Right lobe of liver (tissue), 6 donors: ENCODE data around the gene FBXO7. TPM values are rescaled to one million over a fixed set of nuclear protein-coding genes. Genes with fewer than 3 reads are reported as not detected.

Experiments
- ATAC-seq, 4 donors: fragments of 200-7000 bp; cut with Tn5 transposase; one replicate each; pipeline ENCODE4 v1.9.1; 2020; ENCODE audit warnings: mild to moderate bottlenecking in 4 of 4, moderate library complexity in 4 of 4
- DNase-seq, 3 donors: peaks; one replicate each; pipeline ENCODE4 v3.0.0-alpha.2; 2020
- H3K27ac ChIP-seq, 3 donors: fragments of 200-600 bp; one replicate each; pipeline ENCODE4 v1.8.0; 2022
- H3K27me3 ChIP-seq, 2 donors: fragments of 200-600 bp; one replicate each; pipeline ENCODE4 v1.8.0; 2022
- H3K36me3 ChIP-seq, 4 donors: fragments of 200-600 bp; sonication (generic) in 1 of 4; one replicate each; pipeline versions ENCODE4 v1.5.1 to v1.8.0; 2017 to 2022; ENCODE audit warnings: control low read depth in 1 of 4
- H3K4me1 ChIP-seq, 4 donors: fragments of 200-600 bp; sonication (generic) in 1 of 4; one replicate each; pipeline versions ENCODE4 v1.5.1 to v1.8.0; 2017 to 2022; ENCODE audit warnings: control low read depth in 1 of 4
- H3K4me3 ChIP-seq, 3 donors: fragments of 200-600 bp; one replicate each; pipeline ENCODE4 v1.8.0; 2022
- H3K9me3 ChIP-seq, 4 donors: fragments of 200-600 bp; sonication (generic) in 1 of 4; one replicate each; pipeline versions ENCODE4 v1.5.1 to v1.8.0; 2017 to 2022; ENCODE audit warnings: control low read depth in 1 of 4
- POLR2A ChIP-seq: fragments of 450-650 bp; IDR thresholded peaks from one replicate; pipeline ENCODE4 v1.6.1; 2017; ENCODE audit warnings: antibody characterized with exemption, mild to moderate bottlenecking
- WGBS: methylation state at CpG from one replicate; pipeline ENCODE4 v1.1.6; 2018; ENCODE audit warnings: low coverage, low lambda C conversion rate; ENCODE audit not compliant: insufficient coverage; ENCODE audit errors: missing lambda C conversion rate; 5-methylcytosine and 5-hydroxymethylcytosine counted together
- intact Hi-C, 2 donors: fragments of 100-400 bp; cut with DNase I; formaldehyde crosslinking; loops; one replicate each; pipeline versions ENCODE4 v1.11.2 to v1.14.1; 2022
- total RNA-seq, 6 experiments: library from RNA; depleted of rRNA in 2 of 6; stranded (reverse); fragments of >200 nt in 2 of 6; fragmentation: NEBNext Ultra II Directional in 3 of 6; extraction: Animal tissue kit (Norgen Biotek cat#: 25700) in 3 of 6; gene quantifications; one replicate each; pipeline versions ENCODE4 v1.1.0 to v1.2.4, GENCODE V29; 2016 to 2023
- TF ChIP-seq, protein P1 (sequence below), 4 donors: fragments of 200-600 bp in 3 of 4; fragments of 450-650 bp in 1 of 4; IDR thresholded peaks; one replicate each; pipeline versions ENCODE4 v1.5.1 to v1.8.0; 2016 to 2022; ENCODE audit warnings: antibody characterized with exemption in 4 of 4, mild to moderate bottlenecking in 2 of 4
- donor health status: DM: no; HTN: yes; CAD: no.
- donor health status: DM: no; HTN: no; CAD: no.
- donor health status: DM: no; HTN: no; CAD: no.
- donor health status: DM: no; HTN: yes; CAD: no.
- donor health status: DM: no; HTN: yes; CAD: no.

FBXO7 gene
- total RNA-seq, 6 experiments from 2014 or later = 37.7 to 100 (median 52.5) TPM

DNA sequence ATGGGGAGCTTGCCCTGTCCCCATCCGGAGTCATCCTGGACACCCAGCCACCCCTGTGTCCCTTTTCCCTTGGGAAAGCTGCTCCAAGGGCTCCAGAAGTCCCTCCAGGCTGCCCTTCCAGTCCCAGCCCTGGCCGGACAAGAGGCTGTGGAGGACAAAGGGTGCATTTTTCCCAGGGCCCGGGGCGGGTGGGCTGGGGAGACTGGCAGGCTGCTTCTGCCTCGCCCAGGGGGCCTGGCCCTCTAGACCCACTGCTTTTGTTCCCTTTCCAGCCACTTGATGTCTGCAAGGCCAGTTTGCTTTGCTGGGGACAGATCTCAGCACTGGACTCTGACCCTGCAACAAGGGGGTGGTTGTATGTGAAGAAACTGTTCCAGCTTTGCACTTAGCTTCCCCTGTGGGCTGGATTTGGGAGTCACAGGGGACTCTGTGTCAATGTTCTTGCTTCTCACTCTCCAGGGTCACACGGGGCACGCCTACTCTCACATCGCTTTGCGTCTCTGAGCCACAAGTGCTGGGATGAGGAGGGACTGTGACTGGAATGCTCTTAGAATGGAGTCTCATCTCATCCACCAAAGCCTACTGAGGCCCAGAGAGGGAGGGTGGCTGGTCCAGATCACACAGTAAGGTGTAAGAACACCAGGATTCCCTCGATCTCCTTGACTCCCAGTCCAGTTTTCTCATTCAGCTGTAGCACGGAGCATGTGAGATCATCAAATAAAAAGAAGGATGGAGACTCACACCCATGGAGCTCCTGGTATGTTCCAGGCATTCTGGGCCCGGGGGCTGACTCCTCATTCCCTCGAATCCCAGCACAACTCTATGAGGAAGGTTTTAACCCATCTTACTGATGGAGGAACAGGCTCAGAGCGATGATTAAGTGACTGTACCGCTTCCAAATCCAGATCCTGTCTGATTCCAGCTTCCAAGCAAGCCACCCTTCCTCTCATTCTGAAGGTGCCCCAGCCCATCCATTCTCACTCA, 59.9 kb downstream of the FBXO7 start:
- no peak for TF ChIP-seq POLR2A
- TF ChIP-seq, protein P1, sequence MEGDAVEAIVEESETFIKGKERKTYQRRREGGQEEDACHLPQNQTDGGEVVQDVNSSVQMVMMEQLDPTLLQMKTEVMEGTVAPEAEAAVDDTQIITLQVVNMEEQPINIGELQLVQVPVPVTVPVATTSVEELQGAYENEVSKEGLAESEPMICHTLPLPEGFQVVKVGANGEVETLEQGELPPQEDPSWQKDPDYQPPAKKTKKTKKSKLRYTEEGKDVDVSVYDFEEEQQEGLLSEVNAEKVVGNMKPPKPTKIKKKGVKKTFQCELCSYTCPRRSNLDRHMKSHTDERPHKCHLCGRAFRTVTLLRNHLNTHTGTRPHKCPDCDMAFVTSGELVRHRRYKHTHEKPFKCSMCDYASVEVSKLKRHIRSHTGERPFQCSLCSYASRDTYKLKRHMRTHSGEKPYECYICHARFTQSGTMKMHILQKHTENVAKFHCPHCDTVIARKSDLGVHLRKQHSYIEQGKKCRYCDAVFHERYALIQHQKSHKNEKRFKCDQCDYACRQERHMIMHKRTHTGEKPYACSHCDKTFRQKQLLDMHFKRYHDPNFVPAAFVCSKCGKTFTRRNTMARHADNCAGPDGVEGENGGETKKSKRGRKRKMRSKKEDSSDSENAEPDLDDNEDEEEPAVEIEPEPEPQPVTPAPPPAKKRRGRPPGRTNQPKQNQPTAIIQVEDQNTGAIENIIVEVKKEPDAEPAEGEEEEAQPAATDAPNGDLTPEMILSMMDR (IDR thresholded peaks at IDR 0.05) = peak in 1 of 4 donors; percentile 8
- H3K4me3 ChIP-seq = no peak overlapping the region
- no peaks in the 10 kb centered on the region for H3K9me3 ChIP-seq
- WGBS = 44% methylated on average over 4 of the region's 15 CpGs
- no peaks in the 10 kb centered on the region for H3K36me3 ChIP-seq
- intact Hi-C loops = loop anchor here (10.0 kb wide), 2 partner anchors 120 to 460 kb away; no protein-coding TSS in a partner anchor
- no peaks in the 10 kb centered on the region for H3K27me3 ChIP-seq
- ATAC-seq = peak; percentile 56 to 73 (median 69)
- DNase-seq = peak in 1 of 3 donors; percentile 76
- H3K4me1 ChIP-seq = peaks cover 0 to 24% (median 10%) of the 10 kb centered on the region in 4 donors
- peak overlapping the region in 2 of 3 donors; percentile 21 to 62 for H3K27ac ChIP-seq

- Histone ChIP-seq H3K27me3 (no peaks in the 10 kb centered on the region), H3K9me3 (no peaks in the 10 kb centered on the region), H3K27ac (peak overlapping the region in 1 of 3 donors; percentile 62), H3K4me3 (no peak overlapping the region), H3K4me1 (peaks cover 0 to 31% (median 15%) of the 10 kb centered on the region in 4 donors), H3K36me3 (no peaks in the 10 kb centered on the region)
- ATAC-seq (no peak), DNase-seq (no peak)
- TF ChIP-seq, protein P1 (IDR thresholded peaks at IDR 0.05) = no peak
- TF ChIP-seq POLR2A = no peak
- 20% methylated on average over 1 of the region's 11 CpGs for WGBS
- intact Hi-C loops = loop anchor here (10.0 kb wide), 2 partner anchors 119 to 459 kb away; no protein-coding TSS in a partner anchor
Observed at GRCh38 chr22:32535531-32536190, 61.0 kb downstream of the FBXO7 start.

DNA sequence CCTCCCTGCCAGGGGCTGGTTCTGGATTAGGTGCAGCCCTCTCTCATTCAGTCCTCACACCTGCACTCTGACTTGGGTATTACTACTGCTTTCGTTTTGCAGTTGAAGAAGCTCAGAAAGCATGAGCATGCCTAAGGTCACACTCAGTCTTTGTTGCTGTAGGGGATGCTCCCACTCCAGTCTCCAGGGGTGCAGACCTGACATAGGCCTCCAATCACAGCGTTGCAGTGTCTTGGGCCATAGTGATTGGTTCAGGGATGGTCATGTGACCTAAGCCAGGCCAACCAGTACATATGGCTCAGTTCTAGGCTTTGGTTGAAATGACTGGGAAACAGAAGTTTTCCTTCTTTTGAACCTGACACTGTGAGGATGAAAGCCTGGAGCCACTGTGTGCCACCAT, 61.7 kb downstream of the FBXO7 start:
- no peak for ATAC-seq
- WGBS = 100% methylated on average over 1 of the region's 2 CpGs

DNA sequence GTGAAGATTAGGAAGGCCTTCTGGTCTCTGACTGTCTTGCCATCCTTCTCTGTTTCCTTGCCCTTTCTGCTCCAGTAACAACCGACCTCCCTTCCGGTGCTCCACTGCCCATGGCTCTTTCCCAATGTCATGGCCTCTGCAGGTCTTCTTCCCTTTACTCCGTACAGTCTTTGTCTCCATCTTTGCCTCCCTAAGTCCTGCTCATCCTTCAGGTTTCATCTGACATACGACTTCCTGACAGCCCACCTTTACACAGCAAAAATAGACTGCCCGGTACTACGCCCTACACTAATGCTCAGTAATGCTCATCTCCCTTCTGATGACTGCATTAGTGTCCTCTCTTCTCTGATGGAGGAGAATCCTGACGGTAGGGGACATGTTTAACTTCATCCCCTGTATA, 63.9 kb downstream of the FBXO7 start:
- WGBS = 92% methylated on average over 4 of the region's 7 CpGs
- DNase-seq (no peak), ATAC-seq (no peak)
- intact Hi-C loops = loop anchor here (10.0 kb wide), 2 partner anchors 116 to 456 kb away; no protein-coding TSS in a partner anchor
- Histone ChIP-seq H3K4me3 (no peak overlapping the region), H3K4me1 (peaks cover 0 to 29% (median 12%) of the 10 kb centered on the region in 4 donors), H3K27me3 (no peaks in the 10 kb centered on the region), H3K36me3 (no peaks in the 10 kb centered on the region), H3K27ac (no peak overlapping the region), H3K9me3 (no peaks in the 10 kb centered on the region)
- no peak for TF ChIP-seq POLR2A
- TF ChIP-seq, protein P1 (IDR thresholded peaks at IDR 0.05) = no peak

More for the DNA sequence above, 61.7 kb downstream of the FBXO7 start:
- H3K4me3 ChIP-seq = no peak overlapping the region
- no peaks in the 10 kb centered on the region for H3K36me3 ChIP-seq
- no peak for DNase-seq
- H3K9me3 ChIP-seq = no peaks in the 10 kb centered on the region
- H3K27me3 ChIP-seq = no peaks in the 10 kb centered on the region
- no peak for TF ChIP-seq POLR2A
- TF ChIP-seq, protein P1 (IDR thresholded peaks at IDR 0.05) = no peak
- peaks cover 0 to 33% (median 15%) of the 10 kb centered on the region in 4 donors for H3K4me1 ChIP-seq
- intact Hi-C loops = loop anchor here (10.0 kb wide), 2 partner anchors 118 to 458 kb away; no protein-coding TSS in a partner anchor
- H3K27ac ChIP-seq = no peak overlapping the region
